ENCODE measurements around the gene ZP3. TPM values are rescaled to one million over a fixed set of nuclear protein-coding genes. Genes with fewer than 3 reads are reported as not detected.
"Not testable (repeated sequence)": the region's sequence is repeated elsewhere in the genome, so short reads cannot be mapped to it uniquely, and the experiment has no call there.

Gene ZP3
- polyA plus RNA-seq, 3 donors = 4.3 to 12.1 (median 10.4) TPM

DNA sequence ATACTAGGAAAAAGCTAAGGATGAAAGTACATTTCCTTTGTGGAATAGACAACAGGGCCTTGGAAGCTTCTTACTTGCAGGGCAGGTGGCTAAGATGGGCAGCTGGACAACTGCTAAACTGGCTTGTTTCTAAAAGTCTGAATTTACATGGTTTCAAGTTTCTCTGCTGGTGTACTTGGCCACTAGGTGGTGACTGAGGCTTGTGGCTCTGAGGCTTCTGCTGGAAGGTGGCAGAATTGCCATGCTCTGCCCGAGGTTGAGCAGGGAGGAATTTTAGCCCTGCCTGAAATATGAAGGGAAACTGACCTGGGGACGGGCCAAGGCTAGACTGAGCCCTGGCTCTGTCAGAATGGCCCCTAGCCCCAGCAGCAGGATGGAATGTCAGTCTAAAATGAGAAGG lies 13.1 kb downstream of the ZP3 start:
- H3K27ac ChIP-seq (ENCODE audit: low read depth in 1 of 2, low read length in 2 of 2); H3K27me3 Mint-ChIP-seq (ENCODE audit: low read depth in 3 of 3); H3K27me3 ChIP-seq (ENCODE audit: control insufficient read depth in 2 of 2, insufficient read depth in 2 of 2, low read length in 2 of 2); H3K4me1 Mint-ChIP-seq; H3K4me1 ChIP-seq (ENCODE audit: control insufficient read depth in 1 of 2, insufficient read depth in 2 of 2, low read length in 2 of 2); intact Hi-C loops (cut with micrococcal nuclease); H3K79me2 ChIP-seq (ENCODE audit: insufficient read depth, low read length); H3K9me3 ChIP-seq (replicated peaks in 1 of 2; ENCODE audit: control insufficient read depth in 1 of 2, insufficient read depth in 1 of 2, low read length in 2 of 2); H3K9me3 Mint-ChIP-seq; H3K27ac Mint-ChIP-seq; H3K36me3 ChIP-seq (replicated peaks in 1 of 2; ENCODE audit: control insufficient read depth in 1 of 2, insufficient read depth in 2 of 2, low read length in 2 of 2); H4K20me1 ChIP-seq (ENCODE audit: insufficient read depth, low read length); H3K4me3 ChIP-seq (replicated peaks in 1 of 3; ENCODE audit: low read depth in 2 of 3, low read length in 3 of 3); H3K9ac ChIP-seq (ENCODE audit: insufficient read depth, low read length, poor library complexity, severe bottlenecking); H3K4me2 ChIP-seq (replicated peaks; ENCODE audit: extremely low read depth, low read length, poor library complexity, severe bottlenecking); H2AFZ ChIP-seq (ENCODE audit: insufficient read depth, low read depth, low read length, poor library complexity, severe bottlenecking); H3K4me3 Mint-ChIP-seq: not testable (repeated sequence)
- peaks cover 0 to 13% of the 10 kb centered on the region in 2 donors for H3K36me3 Mint-ChIP-seq
- TF ChIP-seq, protein P1, sequence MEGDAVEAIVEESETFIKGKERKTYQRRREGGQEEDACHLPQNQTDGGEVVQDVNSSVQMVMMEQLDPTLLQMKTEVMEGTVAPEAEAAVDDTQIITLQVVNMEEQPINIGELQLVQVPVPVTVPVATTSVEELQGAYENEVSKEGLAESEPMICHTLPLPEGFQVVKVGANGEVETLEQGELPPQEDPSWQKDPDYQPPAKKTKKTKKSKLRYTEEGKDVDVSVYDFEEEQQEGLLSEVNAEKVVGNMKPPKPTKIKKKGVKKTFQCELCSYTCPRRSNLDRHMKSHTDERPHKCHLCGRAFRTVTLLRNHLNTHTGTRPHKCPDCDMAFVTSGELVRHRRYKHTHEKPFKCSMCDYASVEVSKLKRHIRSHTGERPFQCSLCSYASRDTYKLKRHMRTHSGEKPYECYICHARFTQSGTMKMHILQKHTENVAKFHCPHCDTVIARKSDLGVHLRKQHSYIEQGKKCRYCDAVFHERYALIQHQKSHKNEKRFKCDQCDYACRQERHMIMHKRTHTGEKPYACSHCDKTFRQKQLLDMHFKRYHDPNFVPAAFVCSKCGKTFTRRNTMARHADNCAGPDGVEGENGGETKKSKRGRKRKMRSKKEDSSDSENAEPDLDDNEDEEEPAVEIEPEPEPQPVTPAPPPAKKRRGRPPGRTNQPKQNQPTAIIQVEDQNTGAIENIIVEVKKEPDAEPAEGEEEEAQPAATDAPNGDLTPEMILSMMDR (IDR thresholded peaks at IDR 0.05) = peak; percentile 32
- WGBS (ENCODE audit: insufficient coverage) = no CpG with 5 or more reads among the region's 2 CpGs
- peak; percentile 44 to 71 (median 65) for DNase-seq

DNA sequence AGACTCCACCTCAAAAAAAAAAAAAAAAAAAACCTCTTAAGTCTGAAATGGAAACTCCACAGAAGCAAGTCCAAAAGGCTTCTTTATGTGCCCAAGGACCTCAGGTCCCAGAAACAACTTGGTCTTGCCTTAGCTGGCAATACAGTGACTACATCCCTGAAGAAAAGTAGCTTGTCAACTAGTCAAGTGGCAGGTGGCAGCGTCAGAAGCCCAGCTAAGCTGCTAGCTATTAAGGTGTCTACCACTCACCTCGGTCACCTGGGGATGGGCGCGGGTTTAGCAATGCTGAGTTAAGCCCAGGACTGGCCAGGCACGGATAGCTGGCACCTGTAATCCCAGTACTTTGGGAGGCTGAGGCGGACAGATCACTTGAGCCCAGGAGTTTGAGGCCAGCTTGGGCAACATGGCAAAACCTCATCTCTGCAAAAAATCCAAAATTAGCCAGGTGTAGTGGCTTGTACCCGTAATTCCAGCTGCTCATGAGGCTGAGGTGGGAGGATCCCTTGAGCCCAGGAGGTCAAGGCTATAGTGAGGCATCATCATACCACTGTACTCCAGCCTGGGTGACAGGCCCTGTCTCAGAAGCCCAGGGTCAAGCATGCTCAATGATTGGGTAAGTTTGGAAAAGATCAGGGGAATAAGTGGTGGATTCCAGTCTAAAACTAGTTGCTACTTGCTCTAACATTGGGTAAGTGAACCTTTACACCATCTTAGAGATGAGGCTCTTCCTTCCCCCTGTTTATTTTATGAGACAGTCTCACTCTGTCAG lies 14.6 kb downstream of the ZP3 start:
- H2AFZ ChIP-seq (ENCODE audit: insufficient read depth, low read depth, low read length, poor library complexity, severe bottlenecking); H3K27ac Mint-ChIP-seq; H3K9me3 Mint-ChIP-seq; H3K27me3 Mint-ChIP-seq (ENCODE audit: low read depth in 3 of 3); H3K27ac ChIP-seq (ENCODE audit: low read depth in 1 of 2, low read length in 2 of 2); intact Hi-C loops (cut with micrococcal nuclease); H4K20me1 ChIP-seq (ENCODE audit: insufficient read depth, low read length); DNase-seq; H3K4me1 Mint-ChIP-seq; H3K4me3 ChIP-seq (replicated peaks in 1 of 3; ENCODE audit: low read depth in 2 of 3, low read length in 3 of 3); H3K9ac ChIP-seq (ENCODE audit: insufficient read depth, low read length, poor library complexity, severe bottlenecking); H3K4me2 ChIP-seq (replicated peaks; ENCODE audit: extremely low read depth, low read length, poor library complexity, severe bottlenecking); H3K4me3 Mint-ChIP-seq; H3K4me1 ChIP-seq (ENCODE audit: control insufficient read depth in 1 of 2, insufficient read depth in 2 of 2, low read length in 2 of 2); H3K27me3 ChIP-seq (ENCODE audit: control insufficient read depth in 2 of 2, insufficient read depth in 2 of 2, low read length in 2 of 2); H3K9me3 ChIP-seq (replicated peaks in 1 of 2; ENCODE audit: control insufficient read depth in 1 of 2, insufficient read depth in 1 of 2, low read length in 2 of 2); H3K79me2 ChIP-seq (ENCODE audit: insufficient read depth, low read length); H3K36me3 ChIP-seq (replicated peaks in 1 of 2; ENCODE audit: control insufficient read depth in 1 of 2, insufficient read depth in 2 of 2, low read length in 2 of 2): not testable (repeated sequence)
- no CpG with 5 or more reads among the region's 7 CpGs for WGBS (ENCODE audit: insufficient coverage)
- H3K36me3 Mint-ChIP-seq = peaks cover 0 to 13% of the 10 kb centered on the region in 2 donors

DNA sequence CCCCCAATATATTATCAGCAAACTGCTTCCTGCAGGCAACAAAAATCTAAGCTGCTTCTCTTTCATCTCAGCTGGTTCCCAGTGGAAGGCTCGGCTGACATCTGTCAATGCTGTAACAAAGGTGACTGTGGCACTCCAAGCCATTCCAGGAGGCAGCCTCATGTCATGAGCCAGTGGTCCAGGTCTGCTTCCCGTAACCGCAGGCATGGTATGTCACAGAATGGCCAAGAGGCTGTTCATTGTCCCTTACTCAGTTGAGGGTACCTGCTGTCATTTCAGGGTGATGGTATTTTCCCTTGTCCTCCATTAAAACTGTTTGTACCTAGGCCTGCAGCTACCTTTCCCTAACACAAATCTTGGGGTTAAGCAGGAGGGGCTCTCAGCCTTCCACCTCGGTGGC lies 15.7 kb downstream of the ZP3 start:
- not testable (repeated sequence) for H3K27ac Mint-ChIP-seq, H3K9me3 Mint-ChIP-seq, H3K4me1 Mint-ChIP-seq

DNA sequence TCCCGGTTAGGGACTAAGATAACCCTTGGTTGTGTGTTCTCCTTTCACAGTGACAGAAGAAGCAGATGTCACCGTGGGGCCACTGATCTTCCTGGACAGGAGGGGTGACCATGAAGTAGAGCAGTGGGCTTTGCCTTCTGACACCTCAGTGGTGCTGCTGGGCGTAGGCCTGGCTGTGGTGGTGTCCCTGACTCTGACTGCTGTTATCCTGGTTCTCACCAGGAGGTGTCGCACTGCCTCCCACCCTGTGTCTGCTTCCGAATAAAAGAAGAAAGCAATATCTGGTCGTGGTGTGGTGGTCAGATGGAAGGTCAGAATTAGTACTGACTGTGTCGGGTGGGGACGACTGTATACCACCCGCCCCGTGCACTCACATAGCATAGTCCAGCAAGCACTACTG lies 17.0 kb downstream of the ZP3 start:
- H3K27ac Mint-ChIP-seq; intact Hi-C loops (cut with micrococcal nuclease); H3K36me3 ChIP-seq (replicated peaks in 1 of 2; ENCODE audit: control insufficient read depth in 1 of 2, insufficient read depth in 2 of 2, low read length in 2 of 2); H3K4me3 Mint-ChIP-seq; H3K36me3 Mint-ChIP-seq; H3K9ac ChIP-seq (ENCODE audit: insufficient read depth, low read length, poor library complexity, severe bottlenecking); H3K27ac ChIP-seq (ENCODE audit: low read depth in 1 of 2, low read length in 2 of 2); H2AFZ ChIP-seq (ENCODE audit: insufficient read depth, low read depth, low read length, poor library complexity, severe bottlenecking); H3K4me3 ChIP-seq (replicated peaks in 1 of 3; ENCODE audit: low read depth in 2 of 3, low read length in 3 of 3); DNase-seq; H3K9me3 Mint-ChIP-seq; H3K27me3 ChIP-seq (ENCODE audit: control insufficient read depth in 2 of 2, insufficient read depth in 2 of 2, low read length in 2 of 2); H3K79me2 ChIP-seq (ENCODE audit: insufficient read depth, low read length); H3K9me3 ChIP-seq (replicated peaks in 1 of 2; ENCODE audit: control insufficient read depth in 1 of 2, insufficient read depth in 1 of 2, low read length in 2 of 2); H3K4me2 ChIP-seq (replicated peaks; ENCODE audit: extremely low read depth, low read length, poor library complexity, severe bottlenecking); H3K27me3 Mint-ChIP-seq (ENCODE audit: low read depth in 3 of 3); H3K4me1 ChIP-seq (ENCODE audit: control insufficient read depth in 1 of 2, insufficient read depth in 2 of 2, low read length in 2 of 2); H4K20me1 ChIP-seq (ENCODE audit: insufficient read depth, low read length): not testable (repeated sequence)
- WGBS (ENCODE audit: insufficient coverage) = no CpG with 5 or more reads among the region's 10 CpGs
- peaks cover 10% of the 10 kb centered on the region for H3K4me1 Mint-ChIP-seq

More for the DNA sequence above, 15.7 kb downstream of the ZP3 start:
- H3K36me3 ChIP-seq (replicated peaks in 1 of 2; ENCODE audit: control insufficient read depth in 1 of 2, insufficient read depth in 2 of 2, low read length in 2 of 2); H3K27me3 ChIP-seq (ENCODE audit: control insufficient read depth in 2 of 2, insufficient read depth in 2 of 2, low read length in 2 of 2); H3K9me3 ChIP-seq (replicated peaks in 1 of 2; ENCODE audit: control insufficient read depth in 1 of 2, insufficient read depth in 1 of 2, low read length in 2 of 2); H3K9ac ChIP-seq (ENCODE audit: insufficient read depth, low read length, poor library complexity, severe bottlenecking); H2AFZ ChIP-seq (ENCODE audit: insufficient read depth, low read depth, low read length, poor library complexity, severe bottlenecking); intact Hi-C loops (cut with micrococcal nuclease); H3K27ac ChIP-seq (ENCODE audit: low read depth in 1 of 2, low read length in 2 of 2); H3K79me2 ChIP-seq (ENCODE audit: insufficient read depth, low read length); H3K36me3 Mint-ChIP-seq; H3K4me3 Mint-ChIP-seq; H3K4me2 ChIP-seq (replicated peaks; ENCODE audit: extremely low read depth, low read length, poor library complexity, severe bottlenecking); DNase-seq; H3K4me1 ChIP-seq (ENCODE audit: control insufficient read depth in 1 of 2, insufficient read depth in 2 of 2, low read length in 2 of 2); H3K27me3 Mint-ChIP-seq (ENCODE audit: low read depth in 3 of 3); H4K20me1 ChIP-seq (ENCODE audit: insufficient read depth, low read length); H3K4me3 ChIP-seq (replicated peaks in 1 of 3; ENCODE audit: low read depth in 2 of 3, low read length in 3 of 3): not testable (repeated sequence)
- WGBS (ENCODE audit: insufficient coverage) = 100% methylated on average over 1 of the region's 4 CpGs
